GM21619 (cell line): Measurements from ENCODE around the gene TP53BP2.
A peak's percentile ranks its signal among the peaks of the same experiment; 100 is the strongest.
"Not testable (repeated sequence)": the region's sequence is repeated elsewhere in the genome, so short reads cannot be mapped to it uniquely, and the experiment has no call there.

Experiments
- ATAC-seq: cut with Tn5 transposase; IDR thresholded peaks from one replicate; pipeline ENCODE4 v1.9.1; 2021; ENCODE audit not compliant: unreplicated experiment

Gene TP53BP2

GRCh38 chr1:223748405-223748772 is 97.4 kb downstream of the TP53BP2 start:
- ATAC-seq = peak; percentile 78

GRCh38 chr1:223747838-223748335 is 97.9 kb downstream of the TP53BP2 start:
- ATAC-seq = peak; percentile 12

- ATAC-seq = no peak
Observed at GRCh38 chr1:223745731-223746130, 100.0 kb downstream of the TP53BP2 start.

GRCh38 chr1:223742856-223743517 is 102.8 kb downstream of the TP53BP2 start:
- ATAC-seq = no peak

GRCh38 chr1:223741861-223742260 is 103.9 kb downstream of the TP53BP2 start:
- ATAC-seq = no peak

- not testable (repeated sequence) for ATAC-seq
Observed at GRCh38 chr1:223740038-223740736, 105.6 kb downstream of the TP53BP2 start.

- no peak for ATAC-seq
Observed at GRCh38 chr1:223739366-223740037, 106.2 kb downstream of the TP53BP2 start.

GRCh38 chr1:223738465-223739365 is 107.0 kb downstream of the TP53BP2 start:
- no peak for ATAC-seq

GRCh38 chr1:223737342-223737741 is 108.4 kb downstream of the TP53BP2 start:
- no peak for ATAC-seq

GRCh38 chr1:223736638-223737037 is 109.1 kb downstream of the TP53BP2 start:
- ATAC-seq = not testable (repeated sequence)

GRCh38 chr1:223733898-223734852 is 111.6 kb downstream of the TP53BP2 start:
- ATAC-seq = no peak

- ATAC-seq = no peak
Observed at GRCh38 chr1:223732993-223733798, 112.6 kb downstream of the TP53BP2 start.

- no peak for ATAC-seq
Observed at GRCh38 chr1:223731133-223731770, 114.5 kb downstream of the TP53BP2 start.

- no peak for ATAC-seq
Observed at GRCh38 chr1:223730479-223731132, 115.1 kb downstream of the TP53BP2 start.

GRCh38 chr1:223729906-223730305 is 115.8 kb downstream of the TP53BP2 start:
- ATAC-seq = no peak
